Nephron progenitor cell (in vitro differentiated cells): ENCODE data around the gene KDM3B.

Experiments
- DNase-seq: peaks from one replicate; pipeline ENCODE4 v3.0.0; 2021
- H3K27ac Mint-ChIP-seq: 2 replicates; pipeline ENCODE4 v1.8.0; 2021; ENCODE audit warnings: mild to moderate bottlenecking, moderate library complexity, mixed read lengths
- H3K27me3 Mint-ChIP-seq: 2 replicates; pipeline ENCODE4 v1.8.0; 2021; ENCODE audit warnings: mild to moderate bottlenecking, low read depth, mixed read lengths; ENCODE audit not compliant: poor library complexity
- H3K36me3 Mint-ChIP-seq: 2 replicates; pipeline ENCODE4 v1.8.0; 2021; ENCODE audit warnings: low read depth, mixed read lengths
- H3K4me1 Mint-ChIP-seq: 2 replicates; pipeline ENCODE4 v1.8.0; 2021; ENCODE audit warnings: mixed read lengths
- H3K4me3 Mint-ChIP-seq: 2 replicates; pipeline ENCODE4 v1.8.0; 2021; ENCODE audit warnings: mild to moderate bottlenecking, moderate library complexity, mixed read lengths
- H3K9me3 Mint-ChIP-seq: 2 replicates; pipeline ENCODE4 v1.8.0; 2021; ENCODE audit warnings: mild to moderate bottlenecking, moderate library complexity, mixed read lengths
- TF ChIP-seq, protein P1 (sequence below): fragments of 200-600 bp; sonication (generic); IDR thresholded peaks from 2 replicates; pipeline ENCODE4 v1.5.0; 2021; ENCODE audit warnings: antibody characterized with exemption

The KDM3B gene

DNA sequence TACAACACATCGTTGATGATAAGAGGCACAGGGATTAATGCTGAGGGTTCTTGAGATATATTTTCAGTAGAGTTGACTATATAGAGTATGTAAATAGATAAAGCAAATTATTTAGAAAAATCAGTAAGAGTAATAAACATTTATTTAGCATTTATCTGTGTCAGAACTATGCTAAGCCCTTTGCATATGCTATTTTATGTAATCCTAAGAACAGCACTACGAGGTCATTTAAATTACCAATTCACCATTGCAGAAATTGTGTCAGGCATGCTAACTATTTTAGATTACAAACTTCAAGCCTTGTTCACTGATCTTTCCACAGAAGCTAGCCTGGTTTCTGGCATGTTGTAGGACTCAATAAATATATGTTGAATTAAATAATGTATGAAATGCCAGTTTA lies 66.0 kb downstream of the KDM3B start:
- Mint-ChIP-seq H3K27me3 (no peaks in the 10 kb centered on the region), H3K27ac (no peak overlapping the region), H3K36me3 (peaks cover 79% of the 10 kb centered on the region), H3K4me1 (no peaks in the 10 kb centered on the region), H3K9me3 (no peaks in the 10 kb centered on the region), H3K4me3 (no peak overlapping the region)
- no peak for DNase-seq
- TF ChIP-seq, protein P1, sequence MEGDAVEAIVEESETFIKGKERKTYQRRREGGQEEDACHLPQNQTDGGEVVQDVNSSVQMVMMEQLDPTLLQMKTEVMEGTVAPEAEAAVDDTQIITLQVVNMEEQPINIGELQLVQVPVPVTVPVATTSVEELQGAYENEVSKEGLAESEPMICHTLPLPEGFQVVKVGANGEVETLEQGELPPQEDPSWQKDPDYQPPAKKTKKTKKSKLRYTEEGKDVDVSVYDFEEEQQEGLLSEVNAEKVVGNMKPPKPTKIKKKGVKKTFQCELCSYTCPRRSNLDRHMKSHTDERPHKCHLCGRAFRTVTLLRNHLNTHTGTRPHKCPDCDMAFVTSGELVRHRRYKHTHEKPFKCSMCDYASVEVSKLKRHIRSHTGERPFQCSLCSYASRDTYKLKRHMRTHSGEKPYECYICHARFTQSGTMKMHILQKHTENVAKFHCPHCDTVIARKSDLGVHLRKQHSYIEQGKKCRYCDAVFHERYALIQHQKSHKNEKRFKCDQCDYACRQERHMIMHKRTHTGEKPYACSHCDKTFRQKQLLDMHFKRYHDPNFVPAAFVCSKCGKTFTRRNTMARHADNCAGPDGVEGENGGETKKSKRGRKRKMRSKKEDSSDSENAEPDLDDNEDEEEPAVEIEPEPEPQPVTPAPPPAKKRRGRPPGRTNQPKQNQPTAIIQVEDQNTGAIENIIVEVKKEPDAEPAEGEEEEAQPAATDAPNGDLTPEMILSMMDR, result no peak

DNA sequence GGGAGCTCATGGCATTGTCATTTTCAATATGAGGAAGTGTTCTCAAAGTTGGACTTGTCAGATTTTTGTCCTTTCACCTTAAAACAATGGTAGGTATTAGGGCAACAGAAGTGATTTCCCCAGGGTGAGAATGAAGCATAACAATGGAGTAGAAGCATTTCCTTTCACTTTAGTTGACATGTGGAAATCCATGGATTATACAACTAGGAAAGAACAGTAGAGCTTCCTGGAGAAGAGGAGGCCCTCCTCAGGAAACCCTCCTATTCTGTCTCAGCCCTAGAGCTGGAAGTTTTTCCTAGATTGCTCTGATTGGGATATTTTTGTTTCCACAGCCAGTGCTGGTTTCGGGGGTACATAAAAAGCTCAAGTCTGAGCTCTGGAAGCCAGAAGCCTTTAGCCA lies 72.6 kb downstream of the KDM3B start:
- H3K9me3 Mint-ChIP-seq, result no peaks in the 10 kb centered on the region
- H3K27me3 Mint-ChIP-seq, result no peaks in the 10 kb centered on the region
- TF ChIP-seq, protein P1, result no peak
- H3K27ac Mint-ChIP-seq, result peak overlapping the region; percentile 21
- peaks cover 86% of the 10 kb centered on the region for H3K36me3 Mint-ChIP-seq
- no peak overlapping the region for H3K4me3 Mint-ChIP-seq
- no peak for DNase-seq
- H3K4me1 Mint-ChIP-seq, result no peaks in the 10 kb centered on the region

DNA sequence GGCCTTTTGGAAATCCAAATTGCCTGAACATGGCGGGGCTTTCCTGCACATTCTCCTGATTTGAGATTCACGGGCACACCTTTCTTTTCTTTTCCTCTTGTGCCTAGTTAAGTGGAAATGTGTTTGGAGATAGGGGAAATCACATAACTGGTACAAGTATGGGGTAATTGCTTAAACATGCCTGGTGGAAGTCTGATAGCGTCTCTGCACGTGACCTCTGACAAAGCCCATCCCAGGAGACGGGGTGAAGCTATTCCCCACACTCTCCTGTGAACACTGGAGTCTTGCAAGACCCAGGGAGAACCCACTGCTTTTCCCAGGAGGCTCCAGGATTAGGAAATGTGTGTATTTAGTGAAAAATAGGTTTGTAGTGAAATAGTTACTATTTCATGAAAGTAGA lies 83.5 kb downstream of the KDM3B start:
- TF ChIP-seq, protein P1, result no peak
- Mint-ChIP-seq H3K36me3 (peaks cover 50% of the 10 kb centered on the region), H3K4me1 (peaks cover 35% of the 10 kb centered on the region), H3K4me3 (no peak overlapping the region), H3K27ac (no peak overlapping the region), H3K9me3 (no peaks in the 10 kb centered on the region), H3K27me3 (peaks cover 3% of the 10 kb centered on the region)
- DNase-seq, result no peak

DNA sequence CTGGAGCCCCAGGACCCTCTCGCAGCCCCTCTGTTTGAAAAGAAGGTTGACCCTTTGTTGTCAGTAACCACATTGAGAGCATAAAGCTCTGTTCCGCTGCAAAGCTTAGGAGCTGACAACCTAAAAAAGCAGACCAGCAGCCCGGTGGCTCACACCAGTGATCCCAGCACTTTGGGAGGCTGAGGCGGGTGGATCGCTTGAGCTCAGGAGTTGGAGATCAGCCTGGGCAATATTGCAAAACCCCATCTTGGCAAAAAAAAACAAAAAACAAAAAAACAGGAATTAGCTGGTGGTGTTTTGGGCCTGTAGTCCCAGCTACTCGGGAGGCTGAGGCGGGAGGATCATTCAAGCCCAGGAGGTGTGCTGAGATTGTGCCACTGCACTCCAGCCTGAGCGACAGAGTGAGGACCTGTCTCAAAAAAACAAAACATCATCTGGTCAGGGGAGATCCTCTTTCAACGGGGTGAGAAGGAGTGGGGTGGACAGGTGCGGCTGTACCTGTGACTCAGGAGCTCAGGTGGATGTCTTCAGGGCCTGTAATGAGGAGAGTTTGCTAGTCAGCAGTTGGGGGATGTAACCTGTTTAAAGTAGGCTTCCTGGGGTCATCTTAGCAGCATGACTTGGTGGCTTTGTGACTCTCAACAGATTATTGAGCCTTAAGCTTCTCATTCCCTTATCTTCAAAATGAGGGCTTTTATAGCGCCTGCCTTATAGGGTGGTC lies 85.7 kb downstream of the KDM3B start:
- peak overlapping the region; percentile 87 for H3K4me3 Mint-ChIP-seq
- H3K4me1 Mint-ChIP-seq, result peaks cover 40% of the 10 kb centered on the region
- H3K9me3 Mint-ChIP-seq, result no peaks in the 10 kb centered on the region
- H3K36me3 Mint-ChIP-seq, result peaks cover 33% of the 10 kb centered on the region
- H3K27me3 Mint-ChIP-seq, result no peaks in the 10 kb centered on the region
- no peak for DNase-seq
- TF ChIP-seq, protein P1, result no peak
- peak overlapping the region; percentile 77 for H3K27ac Mint-ChIP-seq

DNA sequence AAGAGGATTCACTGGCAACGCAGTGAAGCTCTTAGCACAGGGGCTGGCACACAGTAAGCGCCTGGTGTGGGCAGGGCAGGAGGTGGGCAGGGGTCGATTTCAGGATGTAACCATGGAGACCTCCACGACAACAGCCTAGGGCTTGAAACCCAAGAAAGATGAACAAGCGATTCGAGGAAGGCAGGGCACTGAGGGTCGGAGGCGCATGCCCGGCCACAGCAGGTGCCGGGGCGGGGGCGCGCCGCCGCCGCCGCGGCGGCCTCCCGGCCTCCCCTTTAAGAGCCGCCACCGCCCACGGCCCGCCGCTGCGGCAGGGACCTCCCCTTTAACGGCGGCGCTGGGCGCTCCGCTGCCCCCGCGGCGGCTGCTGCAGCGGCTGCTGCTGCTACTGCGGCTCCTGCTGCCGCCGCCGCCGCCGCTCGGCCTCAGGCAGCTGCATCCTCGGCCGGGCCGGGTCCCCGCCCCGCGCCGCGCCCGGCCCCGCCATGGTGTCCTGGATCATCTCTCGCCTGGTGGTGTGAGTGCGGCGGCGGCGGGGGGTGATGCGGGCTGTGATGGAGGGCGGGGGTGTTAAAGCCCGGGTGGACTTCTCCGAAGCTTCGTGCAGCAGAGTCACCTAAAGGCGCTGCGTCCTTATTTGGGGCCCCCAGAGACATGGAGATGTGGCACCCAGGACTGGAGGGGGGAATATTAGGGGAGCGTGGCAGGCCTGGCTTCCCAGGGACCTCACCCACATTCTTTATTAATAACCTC lies 86.4 kb downstream of the KDM3B start, which contains the start of gene REEP2:
Gene REEP2 (plus strand): TSS at position 334 of the 753 bp plus-strand sequence. CDS start 152 bp downstream, at position 486.
- Mint-ChIP-seq H3K9me3 (no peaks in the 10 kb centered on the region), H3K4me1 (peaks cover 45% of the 10 kb centered on the region), H3K27me3 (no peaks in the 10 kb centered on the region), H3K27ac (peak within 1 kb of the TSS; percentile 79), H3K36me3 (peaks cover 30% of the 10 kb centered on the region), H3K4me3 (peak within 1 kb of the TSS; percentile 87)
- TF ChIP-seq, protein P1, result no peak
- peak; percentile 83 for DNase-seq
